ENCODE results near the gene CACNA2D2.
A peak's percentile ranks its signal among the peaks of the same experiment; 100 is the strongest.

CACNA2D2 gene

GRCh38 chr3:50334339-50335075, 168.9 kb downstream of the CACNA2D2 start:
- no peak overlapping the region for H3K4me3 ChIP-seq (ENCODE audit: low read depth, low read length, poor library complexity, severe bottlenecking)
- peak overlapping the region; percentile 55 for H3K4me2 ChIP-seq (ENCODE audit: low read length)
- peak overlapping the region; percentile 36; the same call in 1 of the 2 replicates for H3K9ac ChIP-seq (ENCODE audit: low read length)

DNA sequence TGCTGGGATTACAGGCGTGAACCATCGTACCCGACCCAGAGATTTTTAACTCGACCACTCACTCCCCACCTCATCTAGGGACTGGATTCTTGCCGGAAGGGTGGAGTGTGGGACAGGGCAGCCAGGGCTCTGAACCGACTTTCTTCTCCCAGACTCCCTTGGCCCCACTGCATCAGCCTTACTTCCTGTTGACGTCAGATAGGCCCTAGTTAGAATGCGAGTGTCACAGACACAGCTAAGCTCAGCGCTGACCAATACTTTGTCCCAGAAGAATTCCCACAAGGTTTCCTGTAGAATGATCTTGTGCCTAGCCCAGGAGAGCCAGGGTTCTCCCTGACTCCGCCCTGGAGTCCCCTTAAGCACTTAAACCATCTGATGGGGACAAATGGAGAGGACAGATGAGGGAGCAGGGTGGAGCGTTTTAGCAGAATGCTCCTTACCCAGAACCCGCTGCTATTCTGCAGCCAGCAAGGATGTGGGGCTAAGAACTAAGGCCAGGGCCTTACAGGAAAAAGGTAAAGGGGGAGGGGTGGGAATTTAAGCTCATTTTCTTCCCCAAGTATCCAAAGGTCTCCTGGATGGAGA, 169.6 kb downstream of the CACNA2D2 start:
- Histone ChIP-seq H3K9me2 (ENCODE audit: low read depth, low read length) (no peaks in the 10 kb centered on the region), H3K4me2 (ENCODE audit: low read length) (peak overlapping the region; percentile 55), H3K9me3 (ENCODE audit: low read length) (no peaks in the 10 kb centered on the region), H3K4me1 (ENCODE audit: insufficient read depth, low read length, severe bottlenecking) (peaks cover 46% of the 10 kb centered on the region), H3K79me2 (ENCODE audit: insufficient read depth, low read length) (peaks cover 32% of the 10 kb centered on the region), H3K27me3 (ENCODE audit: insufficient read depth, low read length) (no peaks in the 10 kb centered on the region), H4K20me1 (ENCODE audit: insufficient read depth, low read length) (no peaks in the 10 kb centered on the region), H2AFZ (ENCODE audit: low read length) (no peak overlapping the region), H3K36me3 (ENCODE audit: insufficient read depth, low read length) (peaks cover 50% of the 10 kb centered on the region), H3K9ac (ENCODE audit: low read length) (peak overlapping the region; percentile 36; the same call in 1 of the 2 replicates), H3F3A (ENCODE audit: insufficient read depth, low read length) (0 out of 2 replicates have a peak, but pooled peaks cover 3% of the 10 kb centered on the region), H3K4me3 (ENCODE audit: low read depth, low read length, poor library complexity, severe bottlenecking) (no peak overlapping the region), H3K27ac (ENCODE audit: low read depth, low read length, poor library complexity, severe bottlenecking) (peak overlapping the region; percentile 19)
- TF ChIP-seq, protein P1, sequence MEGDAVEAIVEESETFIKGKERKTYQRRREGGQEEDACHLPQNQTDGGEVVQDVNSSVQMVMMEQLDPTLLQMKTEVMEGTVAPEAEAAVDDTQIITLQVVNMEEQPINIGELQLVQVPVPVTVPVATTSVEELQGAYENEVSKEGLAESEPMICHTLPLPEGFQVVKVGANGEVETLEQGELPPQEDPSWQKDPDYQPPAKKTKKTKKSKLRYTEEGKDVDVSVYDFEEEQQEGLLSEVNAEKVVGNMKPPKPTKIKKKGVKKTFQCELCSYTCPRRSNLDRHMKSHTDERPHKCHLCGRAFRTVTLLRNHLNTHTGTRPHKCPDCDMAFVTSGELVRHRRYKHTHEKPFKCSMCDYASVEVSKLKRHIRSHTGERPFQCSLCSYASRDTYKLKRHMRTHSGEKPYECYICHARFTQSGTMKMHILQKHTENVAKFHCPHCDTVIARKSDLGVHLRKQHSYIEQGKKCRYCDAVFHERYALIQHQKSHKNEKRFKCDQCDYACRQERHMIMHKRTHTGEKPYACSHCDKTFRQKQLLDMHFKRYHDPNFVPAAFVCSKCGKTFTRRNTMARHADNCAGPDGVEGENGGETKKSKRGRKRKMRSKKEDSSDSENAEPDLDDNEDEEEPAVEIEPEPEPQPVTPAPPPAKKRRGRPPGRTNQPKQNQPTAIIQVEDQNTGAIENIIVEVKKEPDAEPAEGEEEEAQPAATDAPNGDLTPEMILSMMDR (IDR thresholded peaks at IDR 0.05; ENCODE audit: low read length), result no peak

More at GRCh38 chr3:50334339-50335075, 168.9 kb downstream of the CACNA2D2 start:
- Histone ChIP-seq H3K27me3 (ENCODE audit: insufficient read depth, low read length) (no peaks in the 10 kb centered on the region), H2AFZ (ENCODE audit: low read length) (no peak overlapping the region), H3K36me3 (ENCODE audit: insufficient read depth, low read length) (peaks cover 47% of the 10 kb centered on the region), H3F3A (ENCODE audit: insufficient read depth, low read length) (0 out of 2 replicates have a peak, but pooled peaks cover 5% of the 10 kb centered on the region), H4K20me1 (ENCODE audit: insufficient read depth, low read length) (no peaks in the 10 kb centered on the region), H3K9me2 (ENCODE audit: low read depth, low read length) (no peaks in the 10 kb centered on the region), H3K4me1 (ENCODE audit: insufficient read depth, low read length, severe bottlenecking) (peaks cover 50% of the 10 kb centered on the region), H3K27ac (ENCODE audit: low read depth, low read length, poor library complexity, severe bottlenecking) (peak overlapping the region; percentile 19), H3K9me3 (ENCODE audit: low read length) (no peaks in the 10 kb centered on the region), H3K79me2 (ENCODE audit: insufficient read depth, low read length) (peaks cover 32% of the 10 kb centered on the region)
- TF ChIP-seq, protein P1 (IDR thresholded peaks at IDR 0.05; ENCODE audit: low read length), result no peak
- TF ChIP-seq EZH2 (IDR thresholded peaks at IDR 0.05; ENCODE audit: borderline replicate concordance, low read length), result no peak

GRCh38 chr3:50331364-50331907, 172.0 kb downstream of the CACNA2D2 start:
- no peaks in the 10 kb centered on the region for H4K20me1 ChIP-seq (ENCODE audit: insufficient read depth, low read length)
- no peaks in the 10 kb centered on the region for H3K9me2 ChIP-seq (ENCODE audit: low read depth, low read length)
- H3K4me1 ChIP-seq (ENCODE audit: insufficient read depth, low read length, severe bottlenecking), result peaks cover 49% of the 10 kb centered on the region
- H3F3A ChIP-seq (ENCODE audit: insufficient read depth, low read length), result no peaks in the 10 kb centered on the region
- no peak overlapping the region for H3K9ac ChIP-seq (ENCODE audit: low read length)
- peaks cover 47% of the 10 kb centered on the region for H3K36me3 ChIP-seq (ENCODE audit: insufficient read depth, low read length)
- no peak overlapping the region for H3K4me3 ChIP-seq (ENCODE audit: low read depth, low read length, poor library complexity, severe bottlenecking)
- no peaks in the 10 kb centered on the region for H3K9me3 ChIP-seq (ENCODE audit: low read length)
- H3K79me2 ChIP-seq (ENCODE audit: insufficient read depth, low read length), result peaks cover 35% of the 10 kb centered on the region
- TF ChIP-seq, protein P1 (IDR thresholded peaks at IDR 0.05; ENCODE audit: low read length), result no peak
- no peak for TF ChIP-seq EZH2 (IDR thresholded peaks at IDR 0.05; ENCODE audit: borderline replicate concordance, low read length)
- H3K4me2 ChIP-seq (ENCODE audit: low read length), result no peak overlapping the region
- H2AFZ ChIP-seq (ENCODE audit: low read length), result no peak overlapping the region
- no peak overlapping the region for H3K27ac ChIP-seq (ENCODE audit: low read depth, low read length, poor library complexity, severe bottlenecking)
- no peaks in the 10 kb centered on the region for H3K27me3 ChIP-seq (ENCODE audit: insufficient read depth, low read length)

All from OCI-LY1 (cell line).